Tibial nerve (tissue), 4 donors: ENCODE data around the gene MEF2A. TPM values are rescaled to one million over a fixed set of nuclear protein-coding genes. Genes with fewer than 3 reads are reported as not detected.

Source experiments
- DNase-seq, 2 donors: peaks; one replicate each; pipeline ENCODE4 v3.0.0-alpha.2; 2019; ENCODE audit warnings: low spot score in 2 of 2
- H3K27ac ChIP-seq, 4 donors: fragments of 200-600 bp; sonication (generic) in 3 of 4; one replicate each; pipeline ENCODE4 v1.5.1; 2017 to 2019; ENCODE audit warnings: mild to moderate bottlenecking in 1 of 4
- H3K27me3 ChIP-seq, 2 donors: fragments of 200-600 bp; sonication (generic) in 1 of 2; one replicate each; pipeline versions ENCODE4 v1.5.1 to v1.6.0; 2017 to 2019
- H3K36me3 ChIP-seq, 3 donors: fragments of 200-600 bp; sonication (generic); one replicate each; pipeline ENCODE4 v1.5.1; 2018 to 2019
- H3K4me1 ChIP-seq, 4 donors: fragments of 200-600 bp; sonication (generic) in 3 of 4; one replicate each; pipeline ENCODE4 v1.5.1; 2017 to 2019
- H3K4me3 ChIP-seq, 4 donors: fragments of 200-600 bp; sonication (generic) in 3 of 4; one replicate each; pipeline ENCODE4 v1.5.1; 2017 to 2019; ENCODE audit warnings: mild to moderate bottlenecking in 1 of 4, moderate library complexity in 1 of 4
- H3K9me3 ChIP-seq, 4 donors: fragments of 200-600 bp; sonication (generic) in 3 of 4; one replicate each; pipeline ENCODE4 v1.5.1; 2017 to 2019
- EP300 ChIP-seq, 2 donors: sonication (generic); formaldehyde crosslinking; IDR thresholded peaks; one replicate each; pipeline ENCODE4 v1.6.1; 2017; ENCODE audit warnings: antibody characterized with exemption in 2 of 2, mild to moderate bottlenecking in 1 of 2
- POLR2A ChIP-seq, 2 donors: fragments of 450-650 bp; IDR thresholded peaks; one replicate each; pipeline ENCODE4 v1.6.1; 2017; ENCODE audit warnings: antibody characterized with exemption in 2 of 2, mild to moderate bottlenecking in 2 of 2, moderate library complexity in 2 of 2
- whole genome bisulfite sequencing, 2 donors: methylation state at CpG; one replicate each; pipeline ENCODE4 v1.1.5; 2018; 5-methylcytosine and 5-hydroxymethylcytosine counted together
- total RNA-seq, 4 donors: library from RNA; depleted of rRNA; stranded (reverse); fragments of >200 nt; gene quantifications; one replicate each; pipeline ENCODE4 v1.1.0, GENCODE V29; 2016
- TF ChIP-seq, protein P1 (sequence below), 5 experiments: fragments of 200-600 bp in 3 of 5; fragments of 450-650 bp in 2 of 5; sonication (generic) in 3 of 5; IDR thresholded peaks; one replicate each; pipeline ENCODE4 v1.5.1; 2016 to 2019; ENCODE audit warnings: antibody characterized with exemption in 5 of 5, mild to moderate bottlenecking in 3 of 5, moderate library complexity in 2 of 5

MEF2A gene
- total RNA-seq, 4 donors from 2014 or later, result 45.5 to 66.3 (median 55.8) TPM

GRCh38 chr15:99574048-99574447 is 8.3 kb downstream of the MEF2A start:
- no peaks in the 10 kb centered on the region for H3K9me3 ChIP-seq
- 80 to 82% methylated on average over 4 of the region's 4 CpGs for WGBS, 2 donors
- no peak overlapping the region for H3K4me3 ChIP-seq
- H3K27ac ChIP-seq, result no peak overlapping the region
- H3K4me1 ChIP-seq, result peaks cover 0 to 49% (median 12%) of the 10 kb centered on the region in 4 donors
- no peak for DNase-seq
- H3K36me3 ChIP-seq, result no peaks in the 10 kb centered on the region
- TF ChIP-seq EP300 (IDR thresholded peaks at IDR 0.05), result no peak
- TF ChIP-seq POLR2A (IDR thresholded peaks at IDR 0.05), result no peak
- TF ChIP-seq, protein P1, sequence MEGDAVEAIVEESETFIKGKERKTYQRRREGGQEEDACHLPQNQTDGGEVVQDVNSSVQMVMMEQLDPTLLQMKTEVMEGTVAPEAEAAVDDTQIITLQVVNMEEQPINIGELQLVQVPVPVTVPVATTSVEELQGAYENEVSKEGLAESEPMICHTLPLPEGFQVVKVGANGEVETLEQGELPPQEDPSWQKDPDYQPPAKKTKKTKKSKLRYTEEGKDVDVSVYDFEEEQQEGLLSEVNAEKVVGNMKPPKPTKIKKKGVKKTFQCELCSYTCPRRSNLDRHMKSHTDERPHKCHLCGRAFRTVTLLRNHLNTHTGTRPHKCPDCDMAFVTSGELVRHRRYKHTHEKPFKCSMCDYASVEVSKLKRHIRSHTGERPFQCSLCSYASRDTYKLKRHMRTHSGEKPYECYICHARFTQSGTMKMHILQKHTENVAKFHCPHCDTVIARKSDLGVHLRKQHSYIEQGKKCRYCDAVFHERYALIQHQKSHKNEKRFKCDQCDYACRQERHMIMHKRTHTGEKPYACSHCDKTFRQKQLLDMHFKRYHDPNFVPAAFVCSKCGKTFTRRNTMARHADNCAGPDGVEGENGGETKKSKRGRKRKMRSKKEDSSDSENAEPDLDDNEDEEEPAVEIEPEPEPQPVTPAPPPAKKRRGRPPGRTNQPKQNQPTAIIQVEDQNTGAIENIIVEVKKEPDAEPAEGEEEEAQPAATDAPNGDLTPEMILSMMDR (IDR thresholded peaks at IDR 0.05), result no peak
- no peaks in the 10 kb centered on the region for H3K27me3 ChIP-seq

DNA sequence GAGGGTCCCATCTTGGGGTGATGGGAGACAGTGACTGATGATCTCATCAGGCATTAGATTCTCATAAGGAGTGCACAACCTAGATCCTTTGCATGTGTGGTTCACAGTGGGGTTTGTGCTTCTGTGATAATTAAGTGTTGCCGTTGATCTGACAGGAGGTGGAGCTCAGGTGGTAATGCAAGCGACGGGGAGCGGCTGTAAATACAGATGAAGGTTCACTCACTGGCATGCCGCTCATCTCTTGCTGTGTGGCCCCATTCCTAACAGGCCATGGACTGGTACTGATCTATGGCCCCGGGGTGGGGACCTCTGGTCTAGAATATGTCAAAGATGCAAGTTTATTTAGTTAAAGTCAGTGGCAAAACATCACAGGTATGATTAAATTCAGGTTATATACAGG is 8.7 kb downstream of the MEF2A start:
- Histone ChIP-seq H3K4me1 (peaks cover 0 to 48% (median 15%) of the 10 kb centered on the region in 4 donors), H3K27ac (no peak overlapping the region)

DNA sequence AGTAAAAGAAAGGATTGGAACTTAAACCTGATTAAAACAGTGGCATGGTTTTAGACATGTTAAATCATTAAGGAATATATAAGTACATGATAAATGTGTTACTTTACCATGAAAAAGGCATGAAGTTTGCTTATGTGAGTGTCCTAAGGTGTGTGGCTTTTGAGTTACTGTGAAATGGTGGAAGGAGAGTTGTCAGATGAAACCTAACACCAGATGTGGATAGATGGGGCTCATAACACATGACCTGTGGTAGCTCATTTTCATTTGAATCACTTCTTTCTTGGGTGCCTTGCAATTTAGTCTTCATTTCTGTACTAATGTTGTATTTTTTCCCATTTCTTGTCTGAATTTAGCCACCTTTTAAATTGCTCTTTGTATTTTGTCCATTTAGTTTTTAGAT is 13.0 kb downstream of the MEF2A start:
- TF ChIP-seq, protein P1 (IDR thresholded peaks at IDR 0.05), result no peak
- Histone ChIP-seq H3K9me3 (no peaks in the 10 kb centered on the region), H3K27me3 (no peaks in the 10 kb centered on the region), H3K4me1 (peaks cover 0 to 67% (median 13%) of the 10 kb centered on the region in 4 donors), H3K4me3 (no peak overlapping the region), H3K27ac (no peak overlapping the region), H3K36me3 (no peaks in the 10 kb centered on the region)
- DNase-seq, result no peak

More for the DNA sequence above, 8.7 kb downstream of the MEF2A start:
- no peak for DNase-seq
- no peaks in the 10 kb centered on the region for H3K36me3 ChIP-seq
- 92 to 94% methylated on average over 6 of the region's 6 CpGs for WGBS, 2 donors
- H3K27me3 ChIP-seq, result no peaks in the 10 kb centered on the region
- TF ChIP-seq, protein P1 (IDR thresholded peaks at IDR 0.05), result no peak
- TF ChIP-seq POLR2A (IDR thresholded peaks at IDR 0.05) (no peak), EP300 (IDR thresholded peaks at IDR 0.05) (no peak)
- no peak overlapping the region for H3K4me3 ChIP-seq
- no peaks in the 10 kb centered on the region for H3K9me3 ChIP-seq

DNA sequence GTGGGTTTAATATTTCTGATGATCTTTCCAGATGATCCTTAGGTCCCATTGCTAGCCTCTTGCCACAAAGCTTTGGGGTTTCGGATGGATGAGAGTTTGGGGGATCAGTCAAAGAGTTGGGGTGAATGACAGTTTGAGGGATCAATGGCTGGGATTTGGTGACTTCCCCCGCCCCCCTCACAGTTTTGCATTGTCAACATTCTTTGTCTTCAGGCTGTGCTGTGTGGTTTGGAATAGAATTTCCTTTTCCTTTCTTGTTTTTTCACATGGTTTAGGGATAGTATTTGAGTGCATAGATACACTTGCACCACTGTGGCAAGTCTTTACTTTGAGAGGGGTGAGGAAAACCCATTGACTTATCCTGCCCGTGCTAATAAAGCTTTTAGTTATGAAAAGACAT is 14.3 kb downstream of the MEF2A start:
- WGBS, 2 donors, result 75 to 80% methylated on average over 3 of the region's 3 CpGs
- H3K9me3 ChIP-seq, result peaks cover 0 to 11% (median 0%) of the 10 kb centered on the region in 4 donors
- H3K27ac ChIP-seq, result no peak overlapping the region
- TF ChIP-seq, protein P1 (IDR thresholded peaks at IDR 0.05), result no peak
- no peak for TF ChIP-seq POLR2A (IDR thresholded peaks at IDR 0.05)
- no peak for TF ChIP-seq EP300 (IDR thresholded peaks at IDR 0.05)
- H3K27me3 ChIP-seq, result no peaks in the 10 kb centered on the region
- H3K4me3 ChIP-seq, result no peak overlapping the region
- peaks cover 0 to 13% (median 0%) of the 10 kb centered on the region in 3 donors for H3K36me3 ChIP-seq
- peaks cover 0 to 56% (median 13%) of the 10 kb centered on the region in 4 donors for H3K4me1 ChIP-seq
- DNase-seq, result no peak

DNA sequence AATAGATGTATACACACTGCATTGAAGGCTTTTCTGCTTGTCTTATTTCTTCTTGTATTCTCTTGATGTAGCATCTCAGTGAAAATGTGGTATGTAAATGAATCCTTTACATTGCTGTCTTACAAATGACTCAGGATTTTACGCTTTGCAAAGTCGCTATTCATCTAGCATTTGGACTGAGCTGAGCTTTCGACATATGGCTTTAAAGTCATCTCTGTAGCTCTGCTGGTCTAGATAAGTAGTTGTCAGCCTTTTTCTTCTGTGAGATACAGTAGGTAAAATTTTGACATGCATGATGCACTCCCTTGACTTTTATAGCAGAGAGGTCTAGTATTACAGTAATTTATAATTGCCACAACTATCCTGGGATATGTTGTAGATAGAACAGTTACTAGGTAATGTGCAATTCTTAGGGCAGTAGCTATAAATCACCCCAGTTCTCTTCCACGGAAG is 16.8 kb downstream of the MEF2A start:
- no peak for DNase-seq
- TF ChIP-seq, protein P1 (IDR thresholded peaks at IDR 0.05), result no peak
- no peak overlapping the region for H3K4me3 ChIP-seq
- no peaks in the 10 kb centered on the region for H3K27me3 ChIP-seq
- peaks cover 0 to 21% (median 0%) of the 10 kb centered on the region in 3 donors for H3K36me3 ChIP-seq
- peaks cover 0 to 44% (median 13%) of the 10 kb centered on the region in 4 donors for H3K4me1 ChIP-seq
- WGBS, 2 donors, result 84 to 86% methylated on average over 4 of the region's 4 CpGs
- peaks cover 0 to 34% (median 5%) of the 10 kb centered on the region in 4 donors for H3K9me3 ChIP-seq
- H3K27ac ChIP-seq, result no peak overlapping the region
